HCT116 (cell line): ENCODE results near the gene PSMD4.

ENCODE experiments used
- ATF3 ChIP-seq: IDR thresholded peaks from 2 replicates; pipeline ENCODE4 v1.6.1; 2012
- CEBPB ChIP-seq: IDR thresholded peaks from 2 replicates; pipeline ENCODE4 v1.6.1; 2012; ENCODE audit warnings: low read depth
- EZH2 ChIP-seq: fragments of 200-600 bp; sonication (generic); IDR thresholded peaks from 2 replicates; pipeline ENCODE4 v1.6.1; 2017; ENCODE audit warnings: antibody characterized with exemption, mixed run types
- MAX ChIP-seq: IDR thresholded peaks from 2 replicates; pipeline ENCODE4 v1.6.1; 2012
- POLR2AphosphoS5 ChIP-seq: IDR thresholded peaks from 2 replicates; pipeline ENCODE4 v1.6.1; 2011; ENCODE audit warnings: mild to moderate bottlenecking, low read depth, low read length, moderate library complexity
- RAD21 ChIP-seq: IDR thresholded peaks from 2 replicates; pipeline ENCODE4 v1.6.1; 2012; ENCODE audit warnings: low read depth, mild to moderate bottlenecking
- REST ChIP-seq: IDR thresholded peaks from 2 replicates; pipeline ENCODE4 v1.6.1; 2012; ENCODE audit warnings: low read depth
- YY1 ChIP-seq: IDR thresholded peaks from 2 replicates; pipeline ENCODE4 v1.6.1; 2011; ENCODE audit warnings: low read length, low read depth, moderate library complexity, mild to moderate bottlenecking; ENCODE audit not compliant: insufficient replicate concordance; ENCODE audit errors: extremely low read depth
- TF ChIP-seq, protein P1 (sequence below), 3 experiments: fragments of 200-600 bp in 1 of 3; sonication (generic) in 1 of 3; IDR thresholded peaks in 2 of 3; conservative IDR thresholded peaks in 1 of 3; 2 replicates each; pipeline ENCODE4 v1.5.1; 2012 to 2017; ENCODE audit warnings: low read depth in 2 of 3, low read length in 2 of 3, antibody characterized with exemption in 1 of 3, borderline replicate concordance in 1 of 3, control low read depth in 1 of 3, mild to moderate bottlenecking in 1 of 3, mixed read lengths in 1 of 3, mixed run types in 1 of 3, moderate library complexity in 1 of 3; ENCODE audit not compliant: insufficient read depth in 1 of 3

DNA sequence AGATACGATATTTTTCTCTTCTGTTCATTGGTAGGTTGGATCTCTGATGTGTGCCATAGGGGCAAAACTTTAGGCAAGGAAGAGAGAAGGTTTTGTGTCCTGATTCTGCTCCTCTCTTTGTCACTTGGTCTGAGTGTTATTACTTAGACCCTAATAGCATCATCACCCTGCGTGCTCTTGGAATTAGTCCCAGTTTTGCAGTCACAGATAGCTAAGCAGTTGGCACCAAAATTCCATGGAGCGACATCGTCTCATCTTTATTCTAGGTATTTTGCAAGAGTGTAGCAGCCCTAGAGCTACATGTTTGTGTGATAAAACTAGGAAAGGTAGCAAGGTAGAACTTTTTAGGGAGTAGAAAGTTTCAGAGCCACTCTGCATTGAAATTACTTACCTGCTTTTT, 32.4 kb upstream of the PSMD4 start:
- TF ChIP-seq EZH2 = no peak
- no peak for TF ChIP-seq YY1
- TF ChIP-seq, protein P1, sequence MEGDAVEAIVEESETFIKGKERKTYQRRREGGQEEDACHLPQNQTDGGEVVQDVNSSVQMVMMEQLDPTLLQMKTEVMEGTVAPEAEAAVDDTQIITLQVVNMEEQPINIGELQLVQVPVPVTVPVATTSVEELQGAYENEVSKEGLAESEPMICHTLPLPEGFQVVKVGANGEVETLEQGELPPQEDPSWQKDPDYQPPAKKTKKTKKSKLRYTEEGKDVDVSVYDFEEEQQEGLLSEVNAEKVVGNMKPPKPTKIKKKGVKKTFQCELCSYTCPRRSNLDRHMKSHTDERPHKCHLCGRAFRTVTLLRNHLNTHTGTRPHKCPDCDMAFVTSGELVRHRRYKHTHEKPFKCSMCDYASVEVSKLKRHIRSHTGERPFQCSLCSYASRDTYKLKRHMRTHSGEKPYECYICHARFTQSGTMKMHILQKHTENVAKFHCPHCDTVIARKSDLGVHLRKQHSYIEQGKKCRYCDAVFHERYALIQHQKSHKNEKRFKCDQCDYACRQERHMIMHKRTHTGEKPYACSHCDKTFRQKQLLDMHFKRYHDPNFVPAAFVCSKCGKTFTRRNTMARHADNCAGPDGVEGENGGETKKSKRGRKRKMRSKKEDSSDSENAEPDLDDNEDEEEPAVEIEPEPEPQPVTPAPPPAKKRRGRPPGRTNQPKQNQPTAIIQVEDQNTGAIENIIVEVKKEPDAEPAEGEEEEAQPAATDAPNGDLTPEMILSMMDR (IDR thresholded peaks at IDR 0.05 in 2 of 3, conservative IDR thresholded peaks at IDR 0.05 in 1 of 3; ENCODE audit: borderline replicate concordance in 1 of 3, insufficient read depth in 1 of 3, low read depth in 2 of 3, low read length in 2 of 3) = no peak
- no peak for TF ChIP-seq REST
- TF ChIP-seq ATF3 = no peak
- TF ChIP-seq RAD21 = no peak
- TF ChIP-seq POLR2AphosphoS5 = no peak
- no peak for TF ChIP-seq CEBPB
- TF ChIP-seq MAX = no peak
